Activated CD8-positive, alpha-beta T cell treated with anti-CD3 and anti-CD28 coated beads for 36 hours (primary cell): ENCODE measurements around the gene EMX2. TPM values are rescaled to one million over a fixed set of nuclear protein-coding genes. Genes with fewer than 3 reads are reported as not detected.

Source experiments
- ATAC-seq: fragments of 200-7000 bp; cut with Tn5 transposase; one replicate; pipeline ENCODE4 v1.10.0; 2021; ENCODE audit warnings: mild to moderate bottlenecking, moderate library complexity
- CTCF ChIA-PET: fragments of 350-600 bp; sonication (Branson Sonifier 250); formaldehyde crosslinking; loops from one replicate; lab custom pipeline; 2021; ENCODE audit warnings: antibody characterized with exemption; lab: Charles Lee
- POLR2A ChIA-PET: fragments of 350-600 bp; sonication (Branson Sonifier 250); formaldehyde crosslinking; loops from one replicate; lab custom pipeline; 2021; ENCODE audit warnings: antibody characterized with exemption; lab: Charles Lee
- DNase-seq: peaks from one replicate; pipeline ENCODE4 v3.0.0-alpha.2; 2020
- H3K27ac Mint-ChIP-seq: one replicate; pipeline ENCODE4 v1.8.0; 2021; ENCODE audit warnings: mild to moderate bottlenecking, mixed read lengths
- H3K27me3 Mint-ChIP-seq: one replicate; pipeline ENCODE4 v1.8.0; 2021; ENCODE audit warnings: mixed read lengths
- H3K36me3 Mint-ChIP-seq: one replicate; pipeline ENCODE4 v1.8.0; 2021; ENCODE audit warnings: low read depth, mixed read lengths
- H3K4me1 Mint-ChIP-seq: one replicate; pipeline ENCODE4 v1.8.0; 2021; ENCODE audit warnings: low read depth, mixed read lengths
- H3K4me3 Mint-ChIP-seq: one replicate; pipeline ENCODE4 v1.8.0; 2021; ENCODE audit warnings: mild to moderate bottlenecking, moderate library complexity, mixed read lengths
- H3K9me3 Mint-ChIP-seq: one replicate; pipeline ENCODE4 v1.8.0; 2021; ENCODE audit warnings: mixed read lengths
- CTCF ChIP-seq: fragments of 200-600 bp; IDR thresholded peaks from one replicate; pipeline ENCODE4 v1.8.0; 2022; ENCODE audit warnings: antibody characterized with exemption, mild to moderate bottlenecking
- intact Hi-C: fragments of 100-400 bp; cut with micrococcal nuclease; formaldehyde crosslinking; loops from one replicate; pipeline ENCODE4 v1.10.0; 2022
- total RNA-seq, 2 experiments: library from RNA; stranded (reverse); gene quantifications; one replicate each; pipeline ENCODE4 v1.2.3, GENCODE V29; 2021

The EMX2 gene
- total RNA-seq, 2 experiments from 2014 or later, result not detected

- Mint-ChIP-seq H3K27me3 (peaks cover 67% of the 10 kb centered on the region), H3K4me1 (peaks cover 19% of the 10 kb centered on the region), H3K4me3 (no peak overlapping the region), H3K9me3 (no peaks in the 10 kb centered on the region), H3K36me3 (no peaks in the 10 kb centered on the region), H3K27ac (no peak overlapping the region)
- ChIA-PET CTCF (no interaction called here), POLR2A (no interaction called here)
- no peak for ATAC-seq
- no peak for DNase-seq
- TF ChIP-seq CTCF, result no peak
- intact Hi-C loops, result loop anchor here (5.0 to 10.0 kb wide), 3 partner anchors 375 to 702 kb away; partner anchors contain the start of gene VAX1
These were observed 2.5 kb upstream of the EMX2 start for GRCh38 chr10:117539903-117540639.

- Mint-ChIP-seq H3K4me1 (peaks cover 17% of the 10 kb centered on the region), H3K36me3 (no peaks in the 10 kb centered on the region), H3K9me3 (no peaks in the 10 kb centered on the region), H3K27ac (no peak overlapping the region), H3K4me3 (no peak overlapping the region), H3K27me3 (peaks cover 65% of the 10 kb centered on the region)
- TF ChIP-seq CTCF, result no peak
- intact Hi-C loops, result loop anchor here (10.0 kb wide), 1 partner anchor 376 kb away; no protein-coding TSS in a partner anchor
- DNase-seq, result no peak
- ChIA-PET POLR2A (interaction anchor here (0.6 kb wide), 1 partner anchor 613 kb away, joined by 4 read pairs; no protein-coding TSS in a partner anchor), CTCF (interaction anchor here (1.4 kb wide), 1 partner anchor 10 kb away, joined by 3 read pairs; no protein-coding TSS in a partner anchor)
- no peak for ATAC-seq
These were observed 1.7 kb upstream of the EMX2 start for GRCh38 chr10:117540640-117541404.

- TF ChIP-seq CTCF, result no peak
- H3K4me3 Mint-ChIP-seq, result no peak overlapping the region
- CTCF ChIA-PET, result interaction anchor here (1.4 kb wide), 1 partner anchor 11 kb away, joined by 3 read pairs; no protein-coding TSS in a partner anchor
- H3K27ac Mint-ChIP-seq, result no peak overlapping the region
- no peak for ATAC-seq
- no peaks in the 10 kb centered on the region for H3K36me3 Mint-ChIP-seq
- no peaks in the 10 kb centered on the region for H3K9me3 Mint-ChIP-seq
- POLR2A ChIA-PET, result no interaction called here
- no peak for DNase-seq
- peaks cover 64% of the 10 kb centered on the region for H3K27me3 Mint-ChIP-seq
- intact Hi-C loops, result loop anchor here (10.0 kb wide), 1 partner anchor 377 kb away; no protein-coding TSS in a partner anchor
- peaks cover 20% of the 10 kb centered on the region for H3K4me1 Mint-ChIP-seq
These were observed 1.1 kb upstream of the EMX2 start for GRCh38 chr10:117541405-117541908.

DNA sequence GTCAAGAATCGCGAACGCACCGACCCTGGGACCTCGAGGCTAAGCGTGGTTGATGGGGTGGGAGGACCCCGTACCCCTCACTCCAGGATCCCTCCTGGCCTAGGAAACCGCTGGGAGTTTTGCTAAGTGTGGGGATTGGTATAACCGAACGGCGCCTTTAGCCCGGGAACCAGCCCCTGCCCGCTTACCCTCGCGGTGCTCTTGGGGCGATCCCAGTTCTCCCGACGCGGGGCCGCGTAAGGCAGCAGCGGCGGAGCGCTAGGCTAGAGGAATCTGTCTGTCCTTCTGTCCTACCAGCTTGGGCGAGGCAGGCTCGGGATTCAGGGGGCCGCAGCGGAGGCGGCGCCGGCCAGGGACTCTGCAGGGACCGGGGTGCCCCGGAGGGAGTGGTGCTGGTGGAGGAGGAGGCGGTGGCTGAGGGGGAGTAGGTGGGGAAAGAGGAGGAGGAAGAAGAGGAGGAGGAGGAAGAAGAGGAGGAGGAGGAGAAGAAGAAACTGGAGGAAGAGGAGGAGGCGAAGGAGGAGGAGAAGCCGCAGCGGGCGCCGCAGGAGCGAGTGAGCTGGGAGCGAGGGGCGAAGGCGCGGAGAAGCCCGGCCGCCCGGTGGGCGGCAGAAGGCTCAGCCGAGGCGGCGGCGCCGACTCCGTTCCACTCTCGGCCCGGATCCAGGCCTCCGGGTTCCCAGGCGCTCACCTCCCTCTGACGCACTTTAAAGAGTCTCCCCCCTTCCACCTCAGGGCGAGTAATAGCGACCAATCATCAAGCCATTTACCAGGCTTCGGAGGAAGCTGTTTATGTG lies 439 bp upstream of the EMX2 start:
- Mint-ChIP-seq H3K36me3 (no peaks in the 10 kb centered on the region), H3K9me3 (no peaks in the 10 kb centered on the region), H3K27ac (no peak overlapping the region), H3K27me3 (peaks cover 67% of the 10 kb centered on the region), H3K4me3 (no peak overlapping the region), H3K4me1 (peaks cover 20% of the 10 kb centered on the region)
- POLR2A ChIA-PET, result no interaction called here
- CTCF ChIA-PET, result interaction anchor here (1.4 kb wide), 1 partner anchor 11 kb away, joined by 3 read pairs; no protein-coding TSS in a partner anchor
- intact Hi-C loops, result loop anchor here (10.0 kb wide), 1 partner anchor 377 kb away; no protein-coding TSS in a partner anchor
- no peak for TF ChIP-seq CTCF
- DNase-seq (peak; percentile 44), ATAC-seq (peak; percentile 54)
